IPS-NIHi11 (cell line): ENCODE data around the gene DENND1C.

Experiments
- DNase-seq: peaks from one replicate; pipeline ENCODE4 v3.0.0; 2012; ENCODE audit warnings: mixed read lengths, low spot score

Gene DENND1C

GRCh38 chr19:6478815-6479214 is 2.8 kb downstream of the DENND1C start:
- DNase-seq, result no peak

- DNase-seq, result no peak
Measured at GRCh38 chr19:6476896-6477431, 4.6 kb downstream of the DENND1C start.

GRCh38 chr19:6476155-6476895 is 5.3 kb downstream of the DENND1C start:
- peak; percentile 97 for DNase-seq

- peak; percentile 72 for DNase-seq
Measured at GRCh38 chr19:6475321-6476108, 6.1 kb downstream of the DENND1C start.

- DNase-seq, result no peak
Measured at GRCh38 chr19:6473647-6474046, 7.9 kb downstream of the DENND1C start.

GRCh38 chr19:6472713-6473112 is 8.9 kb downstream of the DENND1C start:
- DNase-seq, result no peak

- no peak for DNase-seq
Measured at GRCh38 chr19:6471076-6471475, 10.5 kb downstream of the DENND1C start.

GRCh38 chr19:6470173-6470572 is 11.4 kb downstream of the DENND1C start:
- DNase-seq, result no peak

GRCh38 chr19:6467384-6467783 is 14.2 kb downstream of the DENND1C start:
- no peak for DNase-seq

- DNase-seq, result no peak
Measured at GRCh38 chr19:6466526-6467248, 14.9 kb downstream of the DENND1C start.

- DNase-seq, result no peak
Measured at GRCh38 chr19:6465663-6466062, 15.9 kb downstream of the DENND1C start.

- no peak for DNase-seq
Measured at GRCh38 chr19:6465006-6465405, 16.6 kb downstream of the DENND1C start.

GRCh38 chr19:6464070-6464873 is 17.3 kb downstream of the DENND1C start, which contains the start of gene CRB3:
CRB3 (plus strand) TSS chr19:6464271; CDS start chr19:6464702, 431 bp downstream.
- peak; percentile 90 for DNase-seq

- peak; percentile 95 for DNase-seq
Measured at GRCh38 chr19:6460099-6460884, 21.3 kb downstream of the DENND1C start.

- DNase-seq, result peak; percentile 94
Measured at GRCh38 chr19:6459262-6460098, 22.1 kb downstream of the DENND1C start, which contains the start of gene SLC25A23. SLC25A23 (minus strand) TSS chr19:6459792; CDS start chr19:6459628, 164 bp downstream.

- DNase-seq, result peak; percentile 51
Measured at GRCh38 chr19:6458695-6459261, 22.8 kb downstream of the DENND1C start.

GRCh38 chr19:6457958-6458694 is 23.5 kb downstream of the DENND1C start:
- no peak for DNase-seq

- no peak for DNase-seq
Measured at GRCh38 chr19:6455924-6456323, 25.7 kb downstream of the DENND1C start.
